ENCODE data around the gene ZCCHC2.

GRCh38 chr18:62576845-62577512 is 54.2 kb downstream of the ZCCHC2 start:
- TF ChIP-seq EZH2 (IDR thresholded peaks at IDR 0.05) (no peak), EZH2phosphoT487 (IDR thresholded peaks at IDR 0.05) (no peak)
- TF ChIP-seq, protein P1, sequence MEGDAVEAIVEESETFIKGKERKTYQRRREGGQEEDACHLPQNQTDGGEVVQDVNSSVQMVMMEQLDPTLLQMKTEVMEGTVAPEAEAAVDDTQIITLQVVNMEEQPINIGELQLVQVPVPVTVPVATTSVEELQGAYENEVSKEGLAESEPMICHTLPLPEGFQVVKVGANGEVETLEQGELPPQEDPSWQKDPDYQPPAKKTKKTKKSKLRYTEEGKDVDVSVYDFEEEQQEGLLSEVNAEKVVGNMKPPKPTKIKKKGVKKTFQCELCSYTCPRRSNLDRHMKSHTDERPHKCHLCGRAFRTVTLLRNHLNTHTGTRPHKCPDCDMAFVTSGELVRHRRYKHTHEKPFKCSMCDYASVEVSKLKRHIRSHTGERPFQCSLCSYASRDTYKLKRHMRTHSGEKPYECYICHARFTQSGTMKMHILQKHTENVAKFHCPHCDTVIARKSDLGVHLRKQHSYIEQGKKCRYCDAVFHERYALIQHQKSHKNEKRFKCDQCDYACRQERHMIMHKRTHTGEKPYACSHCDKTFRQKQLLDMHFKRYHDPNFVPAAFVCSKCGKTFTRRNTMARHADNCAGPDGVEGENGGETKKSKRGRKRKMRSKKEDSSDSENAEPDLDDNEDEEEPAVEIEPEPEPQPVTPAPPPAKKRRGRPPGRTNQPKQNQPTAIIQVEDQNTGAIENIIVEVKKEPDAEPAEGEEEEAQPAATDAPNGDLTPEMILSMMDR (IDR thresholded peaks at IDR 0.05): no peak
